Heart left ventricle (tissue), 13 donors: ENCODE measurements around the gene STN1.

Experiments used
- POLR2A ChIP-seq, 2 donors: fragments of 450-650 bp; IDR thresholded peaks; one replicate each; pipeline ENCODE4 v1.6.1; 2017; ENCODE audit warnings: antibody characterized with exemption in 2 of 2, mild to moderate bottlenecking in 2 of 2, moderate library complexity in 2 of 2
- TF ChIP-seq, protein P1 (sequence below), 12 donors: fragments of 200-600 bp; sonication (generic) in 4 of 12; IDR thresholded peaks; one replicate each; pipeline versions ENCODE4 v1.5.0 to v1.8.0; 2018 to 2022; ENCODE audit warnings: antibody characterized with exemption in 12 of 12, mild to moderate bottlenecking in 5 of 12
- donor health status: ischemic (EF 13 %, LVEDD 7.1; RV severe dilation, severe dysfunction).
- donor health status: DM: no; HTN: yes; CAD: no.
- donor health status: DM: no; HTN: no; CAD: no.
- donor health status: ischemic (EF 25% LVEDD 6.9; RV normal size, moderate dysfunction).
- donor health status: ischemic (EF 25% LVEDD 5.7; RV mildly dilated, moderate dysfunction).
- donor health status: ischemic (EF 35%, LVEDD 5.7; RV mildly dilated, moderate dysfunction).
- donor health status: nonischemic (EF 11% LVEDD 7.7; RV severe dilation, severe dysfunction).
- donor health status: DM: yes; HTN: yes; CAD: no.
- donor health status: PGD.
- donor health status: ischemic (EF 29% LVEDD 5.4; RV normal size, mild dysfunction).
- donor health status: nonischemic (EF 23%, LVEDD 6.1; RV moderate dilation, normal function).

DNA sequence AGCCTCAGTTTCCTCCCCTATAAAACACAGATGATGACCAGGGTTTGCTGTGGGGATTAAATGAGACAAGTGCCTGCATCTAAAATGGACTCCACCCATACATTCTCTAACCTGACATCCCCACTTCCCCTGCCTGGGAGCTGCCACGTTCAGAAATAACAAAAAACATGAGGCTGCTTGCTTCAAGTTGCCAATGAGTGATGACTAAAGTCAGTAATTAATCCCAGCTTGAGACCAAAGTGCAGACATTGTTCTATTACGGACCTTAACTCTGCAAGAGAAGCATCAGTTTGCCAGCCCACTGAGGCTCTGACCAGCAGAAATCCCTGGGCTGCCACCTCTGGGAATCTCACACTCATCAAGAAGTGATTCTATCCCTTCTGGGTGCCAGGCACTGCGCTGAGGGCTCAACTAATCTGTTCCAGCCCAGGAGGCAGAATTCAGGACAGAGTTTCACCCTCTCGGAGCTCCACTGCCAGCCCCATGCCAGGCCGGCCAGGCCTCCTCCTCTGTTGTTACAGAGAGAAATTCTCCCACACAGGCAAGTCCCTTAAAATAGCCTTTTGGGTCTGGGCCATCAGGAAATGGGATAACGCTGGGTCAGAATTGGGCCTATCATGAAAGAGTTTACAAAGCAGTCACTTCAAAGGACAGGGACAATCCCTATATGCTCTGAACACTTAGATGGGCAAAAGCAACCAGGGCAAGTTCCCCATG is 74.0 kb downstream of the STN1 start:
- TF ChIP-seq, protein P1, sequence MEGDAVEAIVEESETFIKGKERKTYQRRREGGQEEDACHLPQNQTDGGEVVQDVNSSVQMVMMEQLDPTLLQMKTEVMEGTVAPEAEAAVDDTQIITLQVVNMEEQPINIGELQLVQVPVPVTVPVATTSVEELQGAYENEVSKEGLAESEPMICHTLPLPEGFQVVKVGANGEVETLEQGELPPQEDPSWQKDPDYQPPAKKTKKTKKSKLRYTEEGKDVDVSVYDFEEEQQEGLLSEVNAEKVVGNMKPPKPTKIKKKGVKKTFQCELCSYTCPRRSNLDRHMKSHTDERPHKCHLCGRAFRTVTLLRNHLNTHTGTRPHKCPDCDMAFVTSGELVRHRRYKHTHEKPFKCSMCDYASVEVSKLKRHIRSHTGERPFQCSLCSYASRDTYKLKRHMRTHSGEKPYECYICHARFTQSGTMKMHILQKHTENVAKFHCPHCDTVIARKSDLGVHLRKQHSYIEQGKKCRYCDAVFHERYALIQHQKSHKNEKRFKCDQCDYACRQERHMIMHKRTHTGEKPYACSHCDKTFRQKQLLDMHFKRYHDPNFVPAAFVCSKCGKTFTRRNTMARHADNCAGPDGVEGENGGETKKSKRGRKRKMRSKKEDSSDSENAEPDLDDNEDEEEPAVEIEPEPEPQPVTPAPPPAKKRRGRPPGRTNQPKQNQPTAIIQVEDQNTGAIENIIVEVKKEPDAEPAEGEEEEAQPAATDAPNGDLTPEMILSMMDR (IDR thresholded peaks at IDR 0.05) = no peak
- no peak for TF ChIP-seq POLR2A (IDR thresholded peaks at IDR 0.05)
